ENCODE measurements around the gene SAE1.

- TF ChIP-seq CTCF (IDR thresholded peaks at IDR 0.05) (peak; percentile 98), EZH2 (IDR thresholded peaks at IDR 0.05; ENCODE audit: borderline replicate concordance, insufficient read depth, low read depth, low read length, poor library complexity, severe bottlenecking) (no peak)
These were observed 113.3 kb downstream of the SAE1 start for GRCh38 chr19:47243776-47244547.
